GM12878 (cell line): ENCODE measurements around the gene THSD4. TPM values are rescaled to one million over a fixed set of nuclear protein-coding genes. Genes with fewer than 3 reads are reported as not detected.

Experiments used
- ATAC-seq: fragments of 200-7000 bp; cut with Tn5 transposase; 3 replicates; pipeline ENCODE4 v1.9.1; 2020; ENCODE audit warnings: mild to moderate bottlenecking, moderate library complexity
- BruUV-seq: library from RNA; stranded (reverse); fragments of 400-500 nt; replicated peaks from 2 replicates; lab custom pipeline; 2021; lab: Mats Ljungman, UMichigan
- CTCF ChIA-PET: fragments of 300-600 bp; sonication (Branson Sonifier 250); formaldehyde crosslinking; extraction: SDS; loops from one replicate; lab custom pipeline; 2021; ENCODE audit warnings: inconsistent platforms; lab: Yijun Ruan, JAX
- POLR2A ChIA-PET: fragments of 350-600 bp; formaldehyde crosslinking; extraction: SDS; loops from one replicate; lab custom pipeline; 2021; ENCODE audit warnings: inconsistent platforms; lab: Charles Lee
- RAD21 ChIA-PET: fragments of 300-600 bp; sonication (Branson Sonifier 250); formaldehyde crosslinking; loops from one replicate; lab custom pipeline; 2023; ENCODE audit warnings: antibody characterized with exemption; ENCODE audit not compliant: unreplicated experiment; lab: Charles Lee
- SMC1A ChIA-PET: fragments of 300-600 bp; sonication (Branson Sonifier 250); formaldehyde crosslinking; loops from one replicate; lab custom pipeline; 2023; ENCODE audit not compliant: unreplicated experiment, uncharacterized antibody; lab: Charles Lee
- DNase-seq: peaks from one replicate; pipeline ENCODE4 v3.0.0-alpha.2; 2011; ENCODE audit warnings: low read depth, low spot score
- FAIRE-seq: peaks from 3 replicates; lab custom pipeline; 2011; peaks lifted over from hg19 to GRCh38; lab: Jason Lieb, UNC
- H2AFZ ChIP-seq: 2 replicates; pipeline ENCODE4 v1.6.0; 2011; ENCODE audit warnings: low read depth, low read length, control low read depth; ENCODE audit not compliant: control insufficient read depth
- H3K27ac ChIP-seq: 2 replicates; pipeline ENCODE4 v1.5.1; 2011; ENCODE audit warnings: control low read depth; ENCODE audit not compliant: control insufficient read depth, insufficient read depth
- H3K27me3 ChIP-seq, 2 experiments: replicated peaks in 1 of 2; 2 replicates each; pipeline versions ENCODE4 v1.6.0 to v1.6.1; 2011; ENCODE audit warnings: low read length in 1 of 2; ENCODE audit not compliant: control insufficient read depth in 2 of 2, insufficient read depth in 2 of 2
- H3K36me3 ChIP-seq, 2 experiments: 2 replicates each; pipeline ENCODE4 v1.5.1; 2011; ENCODE audit warnings: low read length in 1 of 2; ENCODE audit not compliant: control insufficient read depth in 2 of 2, insufficient read depth in 2 of 2
- H3K4me1 ChIP-seq: 2 replicates; pipeline ENCODE4 v1.6.1; 2011; ENCODE audit warnings: mild to moderate bottlenecking, low read length, moderate library complexity, mixed read lengths; ENCODE audit not compliant: control insufficient read depth, insufficient read depth
- H3K4me2 ChIP-seq: 2 replicates; pipeline ENCODE4 v1.6.0; 2011; ENCODE audit warnings: control low read depth; ENCODE audit not compliant: control insufficient read depth, insufficient read depth
- H3K4me3 ChIP-seq: fragments of 200-600 bp; sonication (generic); 2 replicates; pipeline ENCODE4 v1.5.1; 2016
- H3K79me2 ChIP-seq: 2 replicates; pipeline ENCODE4 v1.6.0; 2011; ENCODE audit warnings: low read length; ENCODE audit not compliant: control insufficient read depth, insufficient read depth
- H3K9ac ChIP-seq: 2 replicates; pipeline ENCODE4 v1.8.0; 2011; ENCODE audit warnings: low read length, control low read depth, mixed read lengths; ENCODE audit not compliant: control insufficient read depth, insufficient read depth
- H3K9me3 ChIP-seq: replicated peaks from 3 replicates; pipeline ENCODE4 v1.5.1; 2011; ENCODE audit warnings: mild to moderate bottlenecking, low read length; ENCODE audit not compliant: control insufficient read depth, insufficient read depth
- H4K20me1 ChIP-seq: 2 replicates; pipeline ENCODE4 v1.6.0; 2011; ENCODE audit not compliant: control insufficient read depth, insufficient read depth
- ATF3 ChIP-seq: IDR thresholded peaks from 2 replicates; pipeline ENCODE4 v1.6.1; 2011; ENCODE audit warnings: low read depth, mild to moderate bottlenecking, low read length, moderate library complexity, borderline replicate concordance; ENCODE audit errors: extremely low read depth
- BCL3 ChIP-seq: IDR thresholded peaks from 2 replicates; pipeline ENCODE4 v1.6.1; 2011; ENCODE audit warnings: borderline replicate concordance, low read depth, mild to moderate bottlenecking, moderate library complexity, low read length; ENCODE audit not compliant: insufficient read depth, poor library complexity, severe bottlenecking
- E4F1 ChIP-seq: fragments of 450-650 bp; IDR thresholded peaks from 2 replicates; pipeline ENCODE4 v1.6.1; 2018; ENCODE audit warnings: borderline replicate concordance, mild to moderate bottlenecking; ENCODE audit not compliant: partially characterized antibody
- EGR1 ChIP-seq, 2 experiments: IDR thresholded peaks; 1 replicate in 1 of 2; 2 replicates in 1 of 2; pipeline ENCODE4 v1.6.1; 2011 to 2012; ENCODE audit warnings: low read depth in 2 of 2, low read length in 2 of 2, borderline replicate concordance in 1 of 2, mild to moderate bottlenecking in 1 of 2, moderate library complexity in 1 of 2
- IKZF2 ChIP-seq, 2 experiments: fragments of 450-650 bp; IDR thresholded peaks; 2 replicates each; pipeline ENCODE4 v1.6.1; 2017; ENCODE audit warnings: mild to moderate bottlenecking in 2 of 2, moderate library complexity in 2 of 2
- MEF2A ChIP-seq: IDR thresholded peaks from 2 replicates; pipeline ENCODE4 v1.6.1; 2011; ENCODE audit warnings: low read depth, mild to moderate bottlenecking, low read length, moderate library complexity; ENCODE audit not compliant: insufficient read depth
- NFYB ChIP-seq: IDR thresholded peaks from 2 replicates; pipeline ENCODE4 v1.6.1; 2011; ENCODE audit warnings: low read depth, mild to moderate bottlenecking, low read length, improper control_type of control experiment, moderate library complexity; ENCODE audit not compliant: insufficient read depth
- RCOR1 ChIP-seq: conservative IDR thresholded peaks from 2 replicates; pipeline ENCODE4 v1.6.1; 2012; ENCODE audit warnings: low read depth, low read length, improper control_type of control experiment
- RUNX3 ChIP-seq: IDR thresholded peaks from 2 replicates; pipeline ENCODE4 v1.6.1; 2012; ENCODE audit warnings: low read length, inconsistent platforms
- SRF ChIP-seq, 2 experiments: IDR thresholded peaks; 2 replicates each; pipeline ENCODE4 v1.6.1; 2011; ENCODE audit warnings: low read depth in 2 of 2, low read length in 2 of 2, mild to moderate bottlenecking in 1 of 2, moderate library complexity in 1 of 2
- ZNF274 ChIP-seq: IDR thresholded peaks from one replicate; pipeline ENCODE4 v1.8.0; 2011; ENCODE audit not compliant: insufficient read length, insufficient read depth
- WGBS: methylation state at CpG from one replicate; pipeline ENCODE4 v1.1.6; 2016; ENCODE audit warnings: low lambda C conversion rate; ENCODE audit not compliant: insufficient replicate concordance, insufficient coverage; ENCODE audit errors: missing lambda C conversion rate; 5-methylcytosine and 5-hydroxymethylcytosine counted together
- in situ Hi-C: fragments of 300-500 bp; cut with MboI; formaldehyde crosslinking; loops from 9 replicates; pipeline ENCODE4 v1.14.3; 2018; ENCODE audit warnings: mixed read lengths
- intact Hi-C: fragments of 100-400 bp; cut with micrococcal nuclease; formaldehyde crosslinking; loops from one replicate; pipeline ENCODE4 v1.14.2; 2022; ENCODE audit not compliant: unreplicated experiment
- polyA plus RNA-seq, 11 experiments: library from polyadenylated mRNA; depleted of rRNA in 4 of 11; unstranded in 6 of 11; stranded (reverse) in 5 of 11; fragments of >200 nt; fragmentation: Nextera tagmentation in 4 of 11; fragmentation: Illumina TruSeq in 1 of 11; extraction: Ambion mirVana in 4 of 11; extraction: Trizol in 1 of 11; gene quantifications; 1 replicate in 1 of 11; 2 replicates in 10 of 11; pipeline versions ENCODE4 v1.2.1 to v1.2.3, GENCODE V29; 2011 to 2016; ENCODE audit warnings: inconsistent platforms in 2 of 11, missing spikeins in 2 of 11, low read depth in 1 of 11
- total RNA-seq, 4 experiments: library from RNA; depleted of rRNA in 3 of 4; stranded (reverse); fragments of >200 nt in 3 of 4; fragmentation: Illumina TruSeq in 1 of 4; extraction: Trizol in 1 of 4; gene quantifications; 2 replicates each; pipeline versions ENCODE4 v1.2.1 to v1.2.3, GENCODE V29; 2013 to 2021

The THSD4 gene
- total and polyA plus RNA-seq, 10 of the 15 experiments (the other 5 are each of a cell fraction or from before 2014, with no cell fraction given), result 0.04 to 0.13 (median 0.05) TPM; not detected in 7

GRCh38 chr15:71480556-71480955, 365.3 kb downstream of the THSD4 start:
- no peak for FAIRE-seq
- CTCF ChIA-PET, result interaction anchor here (1.5 kb wide), 1 partner anchor 37 kb away, joined by 4 read pairs; no protein-coding TSS in a partner anchor

GRCh38 chr15:71484080-71484479, 368.8 kb downstream of the THSD4 start:
- DNase-seq, result no peak
- Histone ChIP-seq H3K9me3 (no peaks in the 10 kb centered on the region), H3K4me3 (no peak overlapping the region), H3K9ac (no peak overlapping the region), H3K27ac (no peak overlapping the region), H3K79me2 (no peaks in the 10 kb centered on the region), H2AFZ (no peak overlapping the region), H3K36me3 (no peaks in the 10 kb centered on the region), H3K4me2 (no peak overlapping the region), H3K27me3 (peaks cover 0 to 3% of the 10 kb centered on the region in 2 experiments; a peak in 1 of 4 replicates), H4K20me1 (no peaks in the 10 kb centered on the region), H3K4me1 (no peaks in the 10 kb centered on the region)
- no TSS peak for BruUV-seq
- in situ Hi-C loops (no loop called here), intact Hi-C loops (no loop called here)
- ChIA-PET CTCF (interaction anchor here (1.9 kb wide), 1 partner anchor 9 kb away, joined by 6 read pairs; no protein-coding TSS in a partner anchor), POLR2A (no interaction called here), RAD21 (no interaction called here), SMC1A (no interaction called here)
- no peak for ATAC-seq
- WGBS, result 36% methylated on average over 4 of the region's 4 CpGs
- FAIRE-seq, result no peak
- TF ChIP-seq SRF (IDR thresholded peaks at IDR 0.05; ENCODE audit: low read depth in 2 of 2, low read length in 2 of 2) (no peak), ATF3 (no peak), IKZF2 (IDR thresholded peaks at IDR 0.05) (no peak), EGR1 (IDR thresholded peaks at IDR 0.05; ENCODE audit: borderline replicate concordance in 1 of 2, low read depth in 2 of 2, low read length in 2 of 2) (no peak), RUNX3 (no peak), E4F1 (no peak)

More at GRCh38 chr15:71480556-71480955, 365.3 kb downstream of the THSD4 start:
- no peaks in the 10 kb centered on the region for H3K79me2 ChIP-seq
- no peaks in the 10 kb centered on the region for H3K9me3 ChIP-seq
- RAD21 ChIA-PET, result no interaction called here
- H3K9ac ChIP-seq, result no peak overlapping the region
- no TSS peak for BruUV-seq
- peaks cover 15% of the 10 kb centered on the region for H3K4me1 ChIP-seq
- no peak overlapping the region for H3K4me2 ChIP-seq
- H3K27ac ChIP-seq, result no peak overlapping the region
- SMC1A ChIA-PET, result no interaction called here
- ATAC-seq (no peak), DNase-seq (no peak)
- peak; percentile 55; the same call in 1 of the 2 replicates for TF ChIP-seq NFYB
- no peak for TF ChIP-seq MEF2A
- TF ChIP-seq RCOR1, result no peak
- TF ChIP-seq BCL3, result no peak
- no peak for TF ChIP-seq ZNF274
- H4K20me1 ChIP-seq, result no peaks in the 10 kb centered on the region
- no peaks in the 10 kb centered on the region for H3K36me3 ChIP-seq
- intact Hi-C loops, result no loop called here
- H3K27me3 ChIP-seq, result peaks cover 0 to 1% of the 10 kb centered on the region in 2 experiments; a peak in 1 of 4 replicates
- POLR2A ChIA-PET, result no interaction called here
- in situ Hi-C loops, result no loop called here
- no peak overlapping the region for H3K4me3 ChIP-seq
- H2AFZ ChIP-seq, result no peak overlapping the region
- WGBS, result 59% methylated on average over 6 of the region's 6 CpGs
